22Rv1 (cell line): ENCODE data around the gene SDK2.

Experiments used
- H3K27ac ChIP-seq: fragments of 450-650 bp; 2 replicates; pipeline ENCODE4 v1.5.1; 2017
- ZFX ChIP-seq: fragments of 450-650 bp; IDR thresholded peaks from 2 replicates; pipeline ENCODE4 v1.6.1; 2017; ENCODE audit warnings: antibody characterized with exemption, borderline replicate concordance
- TF ChIP-seq, protein P1 (sequence below): fragments of 450-650 bp; IDR thresholded peaks from 2 replicates; pipeline ENCODE4 v1.5.1; 2017; ENCODE audit warnings: mild to moderate bottlenecking

SDK2 gene

DNA sequence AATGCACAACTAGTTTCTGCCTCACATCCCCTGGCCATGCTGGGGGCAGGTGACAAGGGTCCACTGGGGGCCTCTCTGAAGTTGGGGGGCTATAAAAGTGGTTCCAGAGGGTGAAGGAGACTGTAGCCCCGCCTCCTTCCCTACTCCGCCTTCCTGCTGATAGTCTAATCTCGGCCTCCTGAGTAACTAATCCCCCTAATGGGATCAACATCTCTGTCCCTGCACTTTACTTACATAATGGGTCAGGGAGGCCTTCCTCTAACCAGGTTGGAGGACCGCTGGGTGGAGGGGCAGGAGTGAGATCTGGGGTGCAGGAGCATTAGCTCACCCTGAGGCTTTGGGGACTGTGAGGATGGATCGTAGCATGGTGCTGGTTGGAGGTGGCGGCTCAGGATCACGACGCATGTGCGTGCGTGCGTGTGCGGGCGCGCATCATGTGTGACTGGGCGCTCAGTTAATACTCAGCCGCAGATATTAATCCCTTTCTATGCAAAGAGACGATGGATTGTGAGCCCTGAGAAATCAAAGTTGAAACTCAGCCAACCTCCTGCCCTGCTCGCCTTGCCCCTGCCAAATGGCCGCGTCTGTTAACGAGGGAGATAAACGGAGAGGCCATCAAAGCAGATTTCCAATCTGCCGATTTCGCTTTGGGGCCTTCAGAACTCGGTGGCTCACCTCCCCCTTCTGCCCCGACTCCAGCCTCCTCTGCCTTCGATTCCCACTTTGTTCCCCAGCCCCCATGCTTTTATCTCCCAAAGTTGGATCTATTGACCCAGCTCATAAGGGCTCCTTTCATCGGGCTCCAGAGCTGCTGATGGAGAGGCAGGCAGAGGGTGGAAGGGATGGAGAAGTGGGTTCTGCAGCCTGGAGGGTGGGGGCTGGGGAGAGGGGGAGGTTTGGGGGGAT is 107.3 kb downstream of the SDK2 start:
- H3K27ac ChIP-seq = no peak overlapping the region
- TF ChIP-seq, protein P1, sequence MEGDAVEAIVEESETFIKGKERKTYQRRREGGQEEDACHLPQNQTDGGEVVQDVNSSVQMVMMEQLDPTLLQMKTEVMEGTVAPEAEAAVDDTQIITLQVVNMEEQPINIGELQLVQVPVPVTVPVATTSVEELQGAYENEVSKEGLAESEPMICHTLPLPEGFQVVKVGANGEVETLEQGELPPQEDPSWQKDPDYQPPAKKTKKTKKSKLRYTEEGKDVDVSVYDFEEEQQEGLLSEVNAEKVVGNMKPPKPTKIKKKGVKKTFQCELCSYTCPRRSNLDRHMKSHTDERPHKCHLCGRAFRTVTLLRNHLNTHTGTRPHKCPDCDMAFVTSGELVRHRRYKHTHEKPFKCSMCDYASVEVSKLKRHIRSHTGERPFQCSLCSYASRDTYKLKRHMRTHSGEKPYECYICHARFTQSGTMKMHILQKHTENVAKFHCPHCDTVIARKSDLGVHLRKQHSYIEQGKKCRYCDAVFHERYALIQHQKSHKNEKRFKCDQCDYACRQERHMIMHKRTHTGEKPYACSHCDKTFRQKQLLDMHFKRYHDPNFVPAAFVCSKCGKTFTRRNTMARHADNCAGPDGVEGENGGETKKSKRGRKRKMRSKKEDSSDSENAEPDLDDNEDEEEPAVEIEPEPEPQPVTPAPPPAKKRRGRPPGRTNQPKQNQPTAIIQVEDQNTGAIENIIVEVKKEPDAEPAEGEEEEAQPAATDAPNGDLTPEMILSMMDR = no peak
- no peak for TF ChIP-seq ZFX

DNA sequence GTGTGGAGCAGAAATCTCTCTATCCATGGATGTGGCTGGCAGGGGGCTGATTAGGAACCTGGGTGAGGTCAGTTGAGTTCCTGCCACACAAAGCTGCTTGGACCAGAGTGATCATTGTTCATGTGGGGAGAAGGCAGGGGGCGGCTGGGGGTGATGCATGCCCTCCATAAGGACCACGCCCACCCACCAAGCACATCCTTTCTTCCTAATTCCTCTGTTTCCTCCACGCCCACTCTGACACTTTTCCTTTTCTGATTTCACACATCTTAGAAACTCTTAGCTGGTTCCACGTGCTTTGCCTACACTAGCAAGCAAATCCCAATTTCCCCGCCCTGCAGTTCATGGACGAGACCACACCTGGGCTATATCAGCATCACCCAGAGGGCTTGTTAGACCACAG is 108.5 kb downstream of the SDK2 start:
- TF ChIP-seq, protein P1 = no peak
- TF ChIP-seq ZFX = no peak
- H3K27ac ChIP-seq = no peak overlapping the region

DNA sequence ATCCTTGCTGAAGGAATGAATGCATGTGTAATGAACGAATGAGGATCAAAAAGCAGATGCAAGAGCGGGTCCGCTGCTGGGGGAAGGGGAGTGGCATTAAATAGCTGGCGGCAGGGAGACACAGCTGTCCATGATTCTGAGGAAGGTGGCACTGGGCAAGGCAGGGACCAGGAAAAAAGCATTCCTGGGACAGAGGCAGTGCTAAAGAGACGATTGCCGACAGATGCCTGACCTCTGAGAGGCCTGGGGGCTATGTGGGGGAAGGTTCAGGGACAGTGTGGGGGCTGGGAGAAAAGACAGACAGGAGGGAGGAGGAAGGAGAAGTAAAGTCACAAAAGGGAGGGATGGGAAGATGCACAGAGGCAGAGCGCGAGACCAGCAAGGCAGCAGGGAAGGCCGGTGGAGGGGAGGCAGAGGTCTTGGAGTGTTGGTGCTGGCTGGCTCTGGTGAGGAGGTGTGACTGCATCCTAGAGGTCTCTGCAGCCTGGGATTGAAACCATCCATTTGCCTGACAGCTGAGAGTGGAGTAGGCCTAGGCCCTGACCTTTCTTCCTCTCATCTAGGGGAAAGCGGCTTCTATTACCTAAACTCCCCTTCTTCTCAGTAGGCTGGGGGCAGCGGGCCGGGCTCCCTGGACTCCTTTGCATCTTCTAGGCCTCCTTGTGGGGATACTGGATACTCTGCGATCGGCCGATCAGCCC is 109.9 kb downstream of the SDK2 start:
- TF ChIP-seq, protein P1 = no peak
- TF ChIP-seq ZFX = no peak
- H3K27ac ChIP-seq = no peak overlapping the region

DNA sequence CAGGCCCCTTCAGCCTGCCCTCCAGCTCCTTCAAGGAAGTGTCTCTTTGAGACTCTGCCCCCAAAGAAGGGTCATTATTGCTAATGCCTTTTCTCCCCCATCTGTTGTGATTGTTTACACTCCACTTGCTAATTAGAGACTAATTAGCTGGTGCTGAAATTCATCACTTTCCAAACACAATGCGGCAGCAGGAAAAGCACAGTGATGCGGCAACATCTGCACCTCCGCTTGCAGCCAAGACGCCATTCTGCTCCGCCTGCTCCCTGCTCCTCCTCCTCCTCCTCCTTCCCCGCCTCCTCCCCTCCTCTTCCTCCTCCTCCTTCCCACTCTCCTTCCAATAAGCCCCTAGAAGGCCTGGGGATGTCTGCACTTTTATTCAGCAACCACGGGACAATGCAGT is 110.5 kb downstream of the SDK2 start:
- H3K27ac ChIP-seq = no peak overlapping the region
- TF ChIP-seq, protein P1 = no peak
- TF ChIP-seq ZFX = no peak

DNA sequence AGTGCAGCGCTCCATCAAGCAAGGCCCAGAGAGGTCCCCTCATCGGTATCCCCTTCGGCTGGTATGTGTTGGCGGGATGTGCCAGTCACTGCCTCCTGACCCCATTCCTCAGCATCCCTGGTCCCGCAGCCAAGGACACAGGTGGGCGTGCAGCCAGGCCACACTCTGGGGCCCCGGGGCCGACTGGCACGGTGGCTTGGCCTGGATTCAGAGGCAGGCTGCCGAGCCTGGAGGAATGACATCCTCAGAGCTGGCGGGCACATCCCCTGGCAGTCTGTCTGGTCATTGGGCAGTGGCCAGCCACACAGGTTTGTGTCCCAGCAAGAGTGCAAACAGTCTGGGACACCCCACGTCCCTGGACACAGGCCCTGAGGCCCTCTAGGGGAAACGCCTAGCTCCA is 111.1 kb downstream of the SDK2 start:
- no peak overlapping the region for H3K27ac ChIP-seq
- no peak for TF ChIP-seq ZFX
- TF ChIP-seq, protein P1 = no peak

DNA sequence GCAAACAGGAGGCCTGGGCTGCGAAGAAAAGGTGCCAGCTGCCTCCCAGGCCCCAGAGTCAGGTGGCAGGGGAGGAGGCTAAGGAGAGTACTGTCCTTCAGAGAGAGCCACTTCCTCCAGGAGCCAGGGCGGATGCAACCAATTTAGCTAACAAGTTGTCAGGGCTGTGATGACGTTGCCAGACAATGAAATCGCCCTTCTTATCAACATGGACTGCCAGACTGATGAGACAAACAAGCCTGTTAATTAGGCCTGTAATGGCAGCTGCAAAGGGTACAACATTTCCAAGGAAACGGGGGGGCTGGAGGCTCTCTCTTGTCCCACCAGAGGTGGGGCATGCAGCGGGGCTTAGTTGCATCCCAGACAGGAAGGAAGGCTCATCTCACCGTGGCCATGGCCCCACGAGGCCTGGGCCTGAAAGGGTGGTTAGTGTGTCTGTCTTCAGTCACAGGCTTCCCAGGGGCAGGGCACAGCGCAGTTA is 111.8 kb downstream of the SDK2 start:
- H3K27ac ChIP-seq = no peak overlapping the region
- TF ChIP-seq, protein P1 = no peak
- TF ChIP-seq ZFX = no peak

DNA sequence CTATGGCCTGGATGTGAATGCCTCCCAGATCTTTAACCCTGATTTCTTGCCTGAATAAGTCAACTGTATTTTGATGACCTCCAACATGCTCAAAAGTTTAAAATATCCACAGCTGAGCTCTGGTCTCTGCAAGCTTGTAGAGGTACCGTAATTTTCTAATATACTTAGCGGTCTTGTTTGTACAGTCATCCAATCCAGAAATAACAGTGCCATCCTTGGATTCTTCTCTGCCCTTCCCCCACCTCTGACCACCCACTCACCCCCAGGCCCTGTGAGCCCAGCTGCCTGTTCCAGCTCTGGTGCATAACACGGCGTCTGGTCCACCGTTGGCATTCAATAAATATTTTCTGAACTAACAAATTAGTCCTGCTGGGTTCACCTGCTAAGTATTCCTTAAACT is 113.1 kb downstream of the SDK2 start:
- no peak for TF ChIP-seq ZFX
- TF ChIP-seq, protein P1 = no peak
- H3K27ac ChIP-seq = no peak overlapping the region
